ENCODE measurements around the gene MRPS27. TPM values are rescaled to one million over a fixed set of nuclear protein-coding genes. Genes with fewer than 3 reads are reported as not detected.
A peak's percentile ranks its signal among the peaks of the same experiment; 100 is the strongest.

Gene MRPS27
- polyA plus RNA-seq (ENCODE audit: low read depth in 6 of 6) = 10 to 100 TPM; 35.4 to 45.2 (median 40.3) TPM

DNA sequence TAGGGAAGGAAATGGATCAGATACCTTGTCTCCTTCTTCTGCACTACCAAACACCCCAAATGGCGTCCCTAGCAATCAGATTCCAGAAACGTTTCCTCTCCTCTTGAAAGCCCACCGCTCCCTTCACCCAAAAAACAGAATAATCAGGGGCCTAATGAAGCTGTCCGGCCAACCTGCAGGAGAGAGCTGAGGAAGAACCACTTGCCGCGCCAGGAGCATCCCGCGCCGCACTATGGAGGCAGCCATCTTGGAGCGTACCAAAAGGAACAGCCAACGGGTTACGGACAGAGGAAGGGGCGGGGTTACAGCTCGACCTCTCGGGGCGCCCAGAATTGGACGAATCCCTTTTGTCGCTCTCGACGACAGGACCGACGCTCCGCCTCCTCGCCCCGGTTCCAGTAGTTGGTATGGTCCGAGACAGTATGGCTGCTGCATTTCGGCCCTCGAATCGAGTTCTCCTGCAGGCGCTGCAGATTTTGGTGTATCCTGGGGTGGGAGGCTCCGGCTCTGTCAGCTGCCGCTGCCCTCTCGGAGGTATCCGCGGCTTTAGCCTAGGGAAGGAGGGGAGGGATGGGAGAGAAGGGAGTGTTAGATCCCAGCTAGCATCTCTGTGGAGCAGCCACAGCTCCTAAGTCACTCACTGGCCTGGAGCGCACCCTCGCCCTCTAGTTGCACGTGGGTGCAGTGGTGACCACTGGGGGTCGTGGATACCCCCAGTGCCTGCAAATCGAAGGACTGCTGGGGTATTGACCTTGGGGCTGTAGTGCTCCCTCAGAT is at the start of gene MRPS27, which contains the start of gene PTCD2:
Gene MRPS27 (minus strand): TSS at position 265 of the 777 bp plus-strand sequence. CDS start 19 bp downstream, at position 246.
Gene PTCD2 (plus strand): TSS at position 398 of the 777 bp plus-strand sequence. CDS start 10 bp downstream, at position 408.
- Mint-ChIP-seq H3K27ac (peak within 1 kb of the TSS; percentile 81 to 99 (median 94)), H3K4me1 (peaks cover 18 to 32% (median 29%) of the 10 kb centered on the region in 3 donors), H3K9me3 (no peaks in the 10 kb centered on the region), H3K27me3 (no peaks in the 10 kb centered on the region), H3K4me3 (peak within 1 kb of the TSS; percentile 97 to 99 (median 98)), H3K36me3 (peaks cover 14 to 20% of the 10 kb centered on the region in 2 donors)
- DNase-seq (peak; percentile 94), ATAC-seq (ENCODE audit: low read depth in 2 of 2) (peak; percentile 99)

DNA sequence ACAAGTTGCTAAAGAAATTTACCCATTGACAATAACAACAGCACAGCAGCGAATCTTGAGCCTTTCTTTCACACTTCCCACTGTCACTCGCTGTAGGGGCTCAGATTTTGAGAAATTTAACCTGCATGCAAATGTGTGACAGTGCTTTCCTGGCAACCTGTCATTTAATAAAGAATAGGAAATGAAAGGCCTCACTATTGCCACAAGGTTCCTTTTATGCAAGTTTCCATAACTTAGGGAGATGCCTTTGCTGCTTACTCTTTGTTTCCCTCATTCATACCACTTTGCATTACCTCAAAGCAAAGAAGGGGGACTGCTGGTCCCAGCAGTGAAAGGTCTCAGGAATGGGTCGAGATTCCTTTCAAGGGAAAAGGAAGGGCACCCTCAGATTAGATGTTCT is 49.7 kb upstream of the MRPS27 start:
- DNase-seq = no peak
- peak overlapping the region in 1 of 6 donors; percentile 38 for H3K27ac Mint-ChIP-seq
- no peak overlapping the region for H3K4me3 Mint-ChIP-seq
- ATAC-seq (ENCODE audit: low read depth in 2 of 2) = no peak
- peaks cover 4 to 16% (median 14%) of the 10 kb centered on the region in 3 donors for H3K4me1 Mint-ChIP-seq
- peaks cover 0 to 5% (median 0%) of the 10 kb centered on the region in 3 donors for H3K27me3 Mint-ChIP-seq
- H3K36me3 Mint-ChIP-seq = no peaks in the 10 kb centered on the region
- H3K9me3 Mint-ChIP-seq = no peaks in the 10 kb centered on the region

DNA sequence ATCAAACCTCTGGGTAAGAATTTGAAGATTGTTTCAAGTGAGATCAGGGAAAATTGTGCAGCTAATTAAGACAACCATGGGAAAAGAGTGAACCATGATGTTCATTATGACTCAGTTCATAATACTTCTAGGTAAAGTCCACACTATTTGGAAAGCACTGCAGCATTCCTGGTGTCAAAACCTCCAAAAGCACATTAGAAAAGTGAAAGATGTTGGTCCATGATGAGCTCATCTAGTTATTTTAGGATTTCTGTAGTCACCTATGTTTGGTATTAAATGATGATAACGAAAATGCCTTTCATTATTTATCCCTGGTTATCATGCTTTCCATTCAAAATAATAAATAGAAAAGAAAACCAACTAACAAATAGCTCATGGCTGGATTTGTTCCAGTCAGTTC is 49.3 kb upstream of the MRPS27 start:
- peaks cover 4 to 16% (median 14%) of the 10 kb centered on the region in 3 donors for H3K4me1 Mint-ChIP-seq
- ATAC-seq (ENCODE audit: low read depth in 2 of 2) (no peak), DNase-seq (no peak)
- H3K4me3 Mint-ChIP-seq = no peak overlapping the region
- H3K36me3 Mint-ChIP-seq = no peaks in the 10 kb centered on the region
- H3K9me3 Mint-ChIP-seq = no peaks in the 10 kb centered on the region
- peaks cover 0 to 5% (median 0%) of the 10 kb centered on the region in 3 donors for H3K27me3 Mint-ChIP-seq
- no peak overlapping the region for H3K27ac Mint-ChIP-seq

DNA sequence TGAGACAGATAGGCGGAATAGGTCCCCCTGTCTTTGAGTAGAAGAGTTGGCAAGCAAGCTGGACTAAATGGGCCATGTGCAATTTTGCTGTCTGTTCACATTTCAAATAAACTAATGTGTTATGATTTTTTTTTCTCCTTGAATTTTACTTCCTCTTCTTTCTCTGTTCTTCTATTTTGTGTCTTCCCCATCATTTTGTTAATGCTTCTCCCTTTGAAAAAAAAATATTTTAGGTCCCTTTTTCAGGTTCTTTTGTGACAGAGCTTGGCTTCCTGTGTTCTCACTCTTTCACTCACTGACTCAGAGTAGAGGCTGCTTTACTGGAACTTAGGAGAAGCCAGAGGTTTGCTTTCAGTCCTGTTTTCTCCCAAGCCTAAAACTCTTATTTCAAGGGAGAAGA is 48.2 kb upstream of the MRPS27 start:
- H3K27ac Mint-ChIP-seq = peak overlapping the region in 2 of 6 donors; percentile 14 to 24

DNA sequence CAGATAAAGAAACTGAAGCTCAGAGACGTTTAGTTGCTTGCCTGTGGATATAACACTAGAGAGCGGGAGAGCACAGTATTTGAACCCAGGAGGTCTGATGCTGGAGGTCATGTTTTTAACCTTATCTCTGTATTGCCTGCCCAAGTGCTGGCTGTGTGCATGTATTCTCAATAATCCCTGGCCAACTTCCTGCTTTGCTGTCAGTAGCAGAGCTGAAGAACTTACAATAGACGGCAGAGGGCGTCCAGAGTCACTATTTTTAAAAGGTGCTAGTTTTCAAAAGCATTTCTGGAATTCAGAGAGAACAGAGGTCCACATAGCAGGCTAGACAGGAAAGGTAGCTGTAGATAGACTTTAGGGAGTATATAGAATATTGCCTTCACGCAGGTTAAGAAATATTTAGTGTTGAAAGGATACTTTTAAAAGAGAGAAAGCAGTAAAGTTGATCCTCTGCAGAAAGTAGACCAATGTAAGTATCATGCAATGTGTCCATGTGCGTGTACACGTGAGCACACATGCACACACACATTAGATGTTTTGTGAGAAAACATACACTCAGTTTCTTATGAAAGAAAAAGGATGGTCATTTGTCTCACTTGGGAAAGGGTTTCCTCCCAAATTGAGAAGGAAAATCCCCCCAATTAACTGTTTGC is 46.4 kb upstream of the MRPS27 start:
- peak; percentile 74 to 88 for ATAC-seq (ENCODE audit: low read depth in 2 of 2)

More for the DNA sequence above, 48.2 kb upstream of the MRPS27 start:
- peaks cover 4 to 16% (median 14%) of the 10 kb centered on the region in 3 donors for H3K4me1 Mint-ChIP-seq
- H3K36me3 Mint-ChIP-seq = no peaks in the 10 kb centered on the region
- DNase-seq (no peak), ATAC-seq (ENCODE audit: low read depth in 2 of 2) (no peak)
- H3K4me3 Mint-ChIP-seq = no peak overlapping the region
- no peaks in the 10 kb centered on the region for H3K9me3 Mint-ChIP-seq
- no peaks in the 10 kb centered on the region for H3K27me3 Mint-ChIP-seq

DNA sequence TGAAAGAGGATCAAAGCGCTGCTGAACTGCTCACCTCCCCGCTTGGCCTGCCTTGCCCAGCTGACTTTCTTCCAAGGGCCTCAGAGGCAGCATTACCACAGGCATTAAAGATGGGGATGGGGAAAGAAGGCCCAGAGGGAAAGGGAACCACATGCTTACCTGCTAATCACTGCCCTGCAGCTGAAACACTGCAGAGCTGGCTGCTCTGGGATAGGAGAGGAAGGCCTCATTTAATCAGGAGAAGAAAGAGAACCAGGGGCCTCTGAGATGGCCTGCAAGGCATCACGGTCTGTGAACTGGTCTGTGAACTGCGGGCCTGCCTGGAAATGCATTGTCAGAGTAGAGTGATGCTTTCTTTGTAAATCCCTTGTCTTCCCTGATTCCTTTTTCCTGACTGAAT is 44.9 kb upstream of the MRPS27 start:
- H3K27ac Mint-ChIP-seq = no peak overlapping the region

More for the DNA sequence above, 46.4 kb upstream of the MRPS27 start:
- peak; percentile 40 for DNase-seq
- Mint-ChIP-seq H3K4me1 (peaks cover 2 to 8% (median 8%) of the 10 kb centered on the region in 3 donors), H3K27me3 (no peaks in the 10 kb centered on the region), H3K4me3 (no peak overlapping the region), H3K27ac (no peak overlapping the region), H3K36me3 (peaks cover 6 to 14% of the 10 kb centered on the region in 2 donors), H3K9me3 (no peaks in the 10 kb centered on the region)

DNA sequence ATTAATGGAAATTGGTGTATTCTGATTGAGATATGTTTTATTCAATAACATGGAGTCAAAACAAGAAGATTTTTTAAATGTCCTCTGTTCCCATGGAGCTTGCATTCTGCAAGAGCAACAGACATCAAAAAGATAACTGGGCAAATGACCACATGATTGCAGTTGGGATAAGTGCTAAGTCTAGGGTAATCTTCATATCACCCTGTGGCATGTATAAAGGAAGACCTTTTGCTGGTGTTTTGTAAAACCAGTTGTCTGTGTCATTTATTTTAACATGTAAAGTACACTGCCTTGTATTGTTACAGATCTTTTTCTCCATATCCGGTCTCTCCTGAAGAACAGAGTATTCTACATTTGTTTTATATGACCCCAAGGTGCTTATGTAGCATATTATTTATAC is 44.1 kb upstream of the MRPS27 start:
- ATAC-seq (ENCODE audit: low read depth in 2 of 2) = no peak
- peaks cover 2 to 8% (median 5%) of the 10 kb centered on the region in 3 donors for H3K4me1 Mint-ChIP-seq
- no peaks in the 10 kb centered on the region for H3K9me3 Mint-ChIP-seq
- peaks cover 10 to 25% of the 10 kb centered on the region in 2 donors for H3K36me3 Mint-ChIP-seq
- no peak overlapping the region for H3K27ac Mint-ChIP-seq
- no peaks in the 10 kb centered on the region for H3K27me3 Mint-ChIP-seq
- DNase-seq = no peak
- no peak overlapping the region for H3K4me3 Mint-ChIP-seq

More for the DNA sequence above, 44.9 kb upstream of the MRPS27 start:
- Mint-ChIP-seq H3K4me3 (no peak overlapping the region), H3K9me3 (no peaks in the 10 kb centered on the region), H3K4me1 (peaks cover 2 to 8% (median 5%) of the 10 kb centered on the region in 3 donors), H3K27me3 (no peaks in the 10 kb centered on the region), H3K36me3 (peaks cover 10 to 17% of the 10 kb centered on the region in 2 donors)
- ATAC-seq (ENCODE audit: low read depth in 2 of 2) (no peak), DNase-seq (no peak)

DNA sequence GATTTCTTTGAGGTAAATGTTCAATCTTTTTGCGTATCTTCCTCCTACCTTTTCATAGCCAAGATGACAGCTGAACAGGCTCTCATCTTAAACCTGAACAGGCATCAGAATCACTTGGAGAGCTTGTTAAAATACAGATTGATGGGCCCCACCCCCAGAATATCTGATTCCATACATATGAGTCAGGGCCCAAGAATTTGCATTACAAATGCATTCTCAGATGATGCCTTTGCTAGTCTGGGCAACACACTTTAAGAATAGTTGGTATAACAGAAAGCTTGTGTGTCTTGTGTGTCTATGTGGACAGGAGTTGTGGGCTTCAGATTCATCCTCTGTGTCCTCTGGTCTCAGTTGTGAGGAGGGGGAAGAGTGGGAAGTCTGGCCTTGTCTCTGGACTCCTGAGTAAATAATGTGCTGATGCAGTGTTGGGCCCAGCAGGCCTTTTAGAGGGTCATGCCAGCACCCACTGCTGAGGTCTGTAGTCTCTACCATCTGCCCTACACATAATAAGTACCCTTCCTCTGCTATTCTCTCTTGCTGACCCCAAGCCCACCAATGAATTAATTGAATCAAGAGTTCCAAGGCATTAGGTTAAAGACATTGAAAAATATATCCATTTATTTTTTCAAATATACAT is 43.2 kb upstream of the MRPS27 start:
- no peak overlapping the region for H3K27ac Mint-ChIP-seq
- peaks cover 13 to 29% of the 10 kb centered on the region in 2 donors for H3K36me3 Mint-ChIP-seq
- H3K4me1 Mint-ChIP-seq = peaks cover 2 to 8% (median 5%) of the 10 kb centered on the region in 3 donors
- no peak overlapping the region for H3K4me3 Mint-ChIP-seq
- no peaks in the 10 kb centered on the region for H3K27me3 Mint-ChIP-seq
- no peak for DNase-seq
- no peaks in the 10 kb centered on the region for H3K9me3 Mint-ChIP-seq
- no peak for ATAC-seq (ENCODE audit: low read depth in 2 of 2)

DNA sequence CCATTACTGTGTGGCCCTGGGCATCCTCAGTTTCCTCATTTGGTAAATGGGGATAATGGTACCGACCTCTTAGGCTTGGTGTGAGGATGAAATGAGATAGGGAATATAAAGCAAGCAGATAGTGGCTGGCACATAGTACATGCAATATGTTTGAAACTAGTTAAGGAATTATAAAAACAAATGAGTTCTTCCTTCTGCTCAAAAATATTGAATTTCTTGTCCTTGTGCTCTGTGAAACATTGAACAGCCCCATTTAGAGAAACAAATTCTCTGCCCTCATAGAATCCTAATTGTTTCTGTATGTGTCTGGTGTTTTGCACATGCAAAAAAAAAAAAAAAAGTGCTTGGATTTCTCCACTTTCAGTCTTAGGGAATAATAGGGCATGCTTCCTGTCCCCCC is 39.8 kb upstream of the MRPS27 start:
- DNase-seq = no peak

DNA sequence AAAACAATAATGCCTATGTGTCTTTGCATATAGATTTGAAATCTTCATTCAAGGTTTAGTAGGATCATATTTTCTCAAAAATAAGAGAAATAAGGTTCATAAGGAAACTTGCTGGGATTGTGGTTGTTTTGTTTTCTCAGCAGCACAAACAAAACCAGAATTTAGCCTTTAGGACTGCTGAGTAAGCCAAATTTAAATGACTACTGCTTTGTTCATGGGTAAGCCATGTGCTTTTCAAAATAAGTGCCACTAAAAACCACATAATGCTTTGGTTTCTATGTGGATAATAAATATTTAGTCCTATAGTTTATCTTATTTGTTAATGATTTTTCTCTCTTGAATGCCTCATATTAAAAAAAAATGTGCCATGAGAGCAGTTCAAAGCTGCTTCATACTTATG is 38.9 kb upstream of the MRPS27 start:
- ATAC-seq (ENCODE audit: low read depth in 2 of 2) = no peak
- H3K27ac Mint-ChIP-seq = no peak overlapping the region
- H3K9me3 Mint-ChIP-seq = no peaks in the 10 kb centered on the region
- no peaks in the 10 kb centered on the region for H3K4me1 Mint-ChIP-seq
- H3K27me3 Mint-ChIP-seq = no peaks in the 10 kb centered on the region
- peaks cover 13 to 29% of the 10 kb centered on the region in 2 donors for H3K36me3 Mint-ChIP-seq
- H3K4me3 Mint-ChIP-seq = no peak overlapping the region
- no peak for DNase-seq

More for the DNA sequence above, 39.8 kb upstream of the MRPS27 start:
- peaks cover 13 to 29% of the 10 kb centered on the region in 2 donors for H3K36me3 Mint-ChIP-seq
- no peaks in the 10 kb centered on the region for H3K9me3 Mint-ChIP-seq
- no peak overlapping the region for H3K27ac Mint-ChIP-seq
- H3K4me3 Mint-ChIP-seq = no peak overlapping the region
- no peaks in the 10 kb centered on the region for H3K4me1 Mint-ChIP-seq
- ATAC-seq (ENCODE audit: low read depth in 2 of 2) = no peak
- H3K27me3 Mint-ChIP-seq = no peaks in the 10 kb centered on the region

DNA sequence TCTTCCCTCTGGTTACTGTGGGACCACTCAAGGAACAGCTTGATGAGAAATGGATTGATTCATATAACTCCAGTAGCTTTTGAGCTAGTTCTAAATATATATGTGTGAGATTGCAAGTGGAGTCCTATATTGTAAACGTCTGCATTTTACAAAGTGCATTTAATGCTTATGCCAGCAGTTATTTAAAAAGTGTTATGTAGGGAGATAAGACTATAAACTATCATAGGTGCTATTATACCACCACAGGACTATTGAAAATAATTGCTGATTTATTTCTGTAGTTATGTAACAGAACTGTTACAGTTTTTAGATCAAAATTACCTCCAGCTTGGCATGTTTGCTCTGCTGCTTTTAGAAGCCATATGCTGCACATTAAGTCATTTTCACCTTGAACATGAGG is 36.3 kb upstream of the MRPS27 start:
- Mint-ChIP-seq H3K27ac (no peak overlapping the region), H3K4me1 (no peaks in the 10 kb centered on the region), H3K27me3 (no peaks in the 10 kb centered on the region), H3K4me3 (no peak overlapping the region), H3K9me3 (no peaks in the 10 kb centered on the region), H3K36me3 (peaks cover 6 to 14% of the 10 kb centered on the region in 2 donors)
- no peak for DNase-seq
- no peak for ATAC-seq (ENCODE audit: low read depth in 2 of 2)

DNA sequence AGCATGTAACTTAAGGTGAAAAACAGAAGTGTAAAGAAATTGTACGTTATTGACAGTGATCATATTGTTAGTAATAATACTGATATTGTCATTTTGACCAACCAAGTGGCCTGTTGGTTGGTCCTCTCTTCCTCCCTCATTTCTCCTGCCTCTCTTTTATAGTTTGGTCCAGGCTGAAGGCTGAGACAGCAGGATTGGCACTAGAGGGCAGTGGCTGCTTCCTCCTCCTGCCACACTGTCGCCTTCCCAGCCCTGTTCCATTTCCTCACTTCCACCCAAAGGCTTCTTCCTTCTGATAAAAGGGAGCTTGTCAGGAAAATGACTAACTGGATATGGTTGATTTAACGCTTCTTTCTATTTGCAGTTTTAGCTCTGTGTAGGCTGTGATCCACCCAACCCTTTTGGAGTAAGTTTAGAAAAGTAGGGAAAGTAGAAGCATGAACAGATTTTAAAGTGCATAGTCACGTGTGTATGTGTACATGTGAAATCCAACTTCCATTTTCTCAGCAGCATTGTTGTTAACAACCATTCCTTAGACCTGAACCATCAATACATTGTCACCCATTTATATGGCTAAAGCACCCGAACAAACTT is 35.8 kb upstream of the MRPS27 start:
- ATAC-seq (ENCODE audit: low read depth in 2 of 2) (no peak), DNase-seq (no peak)
- Mint-ChIP-seq H3K4me3 (no peak overlapping the region), H3K4me1 (no peaks in the 10 kb centered on the region), H3K27ac (peak overlapping the region in 3 of 6 donors; percentile 24 to 80 (median 43)), H3K36me3 (peaks cover 3 to 12% of the 10 kb centered on the region in 2 donors), H3K9me3 (no peaks in the 10 kb centered on the region), H3K27me3 (no peaks in the 10 kb centered on the region)

DNA sequence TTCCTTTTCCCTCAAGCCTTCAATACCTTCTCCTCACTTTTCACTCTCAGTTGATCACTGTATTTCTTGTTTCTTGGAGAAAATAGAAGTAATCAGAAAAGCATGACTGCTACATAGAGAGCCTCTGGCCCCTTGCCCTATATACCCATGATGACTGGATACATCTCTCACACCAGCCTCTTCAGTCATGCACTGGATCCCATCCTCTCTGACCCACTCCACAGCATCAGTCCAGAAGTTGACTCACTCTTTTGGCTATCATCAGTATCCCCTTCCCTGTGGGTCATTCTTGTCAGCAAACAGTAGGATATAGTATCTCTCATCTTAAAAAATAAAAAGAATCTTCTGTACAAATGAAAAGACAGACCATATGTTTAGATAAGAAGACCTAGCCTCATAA is 33.0 kb upstream of the MRPS27 start:
- ATAC-seq (ENCODE audit: low read depth in 2 of 2) = no peak
- Mint-ChIP-seq H3K9me3 (no peaks in the 10 kb centered on the region), H3K4me1 (peaks cover 0 to 10% (median 5%) of the 10 kb centered on the region in 3 donors), H3K36me3 (no peaks in the 10 kb centered on the region), H3K4me3 (no peak overlapping the region), H3K27ac (peak overlapping the region in 1 of 6 donors; percentile 1), H3K27me3 (no peaks in the 10 kb centered on the region)
- DNase-seq = no peak

All from naive B cell (primary cell).